Loucy (cell line): Measurements from ENCODE around the gene SEC14L1.
"Not testable (repeated sequence)": the region's sequence is repeated elsewhere in the genome, so short reads cannot be mapped to it uniquely, and the experiment has no call there.

ENCODE experiments used
- H2AFZ ChIP-seq: fragments of 200-600 bp; sonication (generic); 2 replicates; pipeline ENCODE4 v1.6.0; 2016; ENCODE audit warnings: antibody characterized with exemption, mild to moderate bottlenecking, low read length, moderate library complexity
- H3F3A ChIP-seq: fragments of 200-600 bp; 2 replicates; pipeline ENCODE4 v1.6.0; 2016; ENCODE audit warnings: antibody characterized with exemption, low read depth, mild to moderate bottlenecking
- H3K27me3 ChIP-seq: fragments of 200-600 bp; sonication (generic); 2 replicates; pipeline ENCODE4 v1.6.1; 2014; ENCODE audit warnings: low read length, mild to moderate bottlenecking; ENCODE audit not compliant: insufficient read depth, poor library complexity, severe bottlenecking
- H3K36me3 ChIP-seq: fragments of 200-600 bp; sonication (generic); 2 replicates; pipeline ENCODE4 v1.6.1; 2016; ENCODE audit warnings: low read length; ENCODE audit not compliant: insufficient read depth
- H3K4me1 ChIP-seq: fragments of 200-600 bp; sonication (generic); 2 replicates; pipeline ENCODE4 v1.5.1; 2014; ENCODE audit warnings: low read length, mild to moderate bottlenecking; ENCODE audit not compliant: insufficient read depth, poor library complexity, severe bottlenecking
- H3K4me2 ChIP-seq: fragments of 200-600 bp; sonication (generic); 2 replicates; pipeline ENCODE4 v1.6.0; 2014; ENCODE audit warnings: antibody characterized with exemption, low read length, low read depth, mild to moderate bottlenecking; ENCODE audit not compliant: poor library complexity, severe bottlenecking
- H3K4me3 ChIP-seq: fragments of 200-600 bp; sonication (generic); 2 replicates; pipeline ENCODE4 v1.5.1; 2014; ENCODE audit warnings: low read length, mild to moderate bottlenecking, mixed read lengths; ENCODE audit not compliant: poor library complexity, severe bottlenecking
- H3K79me2 ChIP-seq: fragments of 200-600 bp; sonication (generic); 2 replicates; pipeline ENCODE4 v1.6.1; 2014; ENCODE audit warnings: low read length; ENCODE audit not compliant: insufficient read depth
- H3K9ac ChIP-seq: fragments of 200-600 bp; sonication (generic); 2 replicates; pipeline ENCODE4 v1.6.0; 2014; ENCODE audit warnings: mild to moderate bottlenecking, low read depth, low read length, moderate library complexity; ENCODE audit not compliant: poor library complexity, severe bottlenecking
- H3K9me2 ChIP-seq: fragments of 200-600 bp; sonication (generic); replicated peaks from 2 replicates; pipeline ENCODE4 v1.6.1; 2016; ENCODE audit warnings: low read depth, low read length, mixed read lengths
- H3K9me3 ChIP-seq: fragments of 200-600 bp; sonication (generic); 2 replicates; pipeline ENCODE4 v1.6.1; 2014; ENCODE audit warnings: mild to moderate bottlenecking, antibody characterized with exemption, low read length, low read depth; ENCODE audit not compliant: insufficient read depth
- H4K20me1 ChIP-seq: fragments of 200-600 bp; sonication (generic); 2 replicates; pipeline ENCODE4 v1.6.0; 2014; ENCODE audit warnings: antibody characterized with exemption, low read length, mild to moderate bottlenecking; ENCODE audit not compliant: insufficient read depth, poor library complexity, severe bottlenecking
- EZH2phosphoT487 ChIP-seq: fragments of 200-600 bp; IDR thresholded peaks from 2 replicates; pipeline ENCODE4 v1.6.1; 2018; ENCODE audit warnings: antibody characterized with exemption, mild to moderate bottlenecking, moderate library complexity, borderline replicate concordance
- TF ChIP-seq, protein P1 (sequence below): fragments of 200-600 bp; sonication (generic); conservative IDR thresholded peaks from 2 replicates; pipeline ENCODE4 v1.5.1; 2014; ENCODE audit warnings: mild to moderate bottlenecking, antibody characterized with exemption, low read length

The SEC14L1 gene

DNA sequence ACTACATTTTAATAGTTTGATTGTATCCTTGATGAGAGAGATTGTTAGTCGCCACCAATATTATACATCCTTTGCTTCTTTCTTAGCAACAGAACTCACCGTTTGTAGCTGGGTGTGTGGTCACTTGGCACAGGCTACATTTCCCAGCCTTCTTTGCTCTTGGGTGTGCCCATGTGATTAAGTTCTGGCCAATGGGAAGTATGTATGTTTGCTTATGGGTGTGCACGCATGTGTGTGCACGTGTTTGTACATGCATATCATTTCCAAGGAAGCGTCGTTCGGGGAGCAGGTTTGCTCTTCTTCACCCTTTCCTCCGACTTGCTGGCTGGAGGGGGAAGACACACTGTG is 4.4 kb upstream of the SEC14L1 start:
- Histone ChIP-seq H3K4me2 (no peak overlapping the region), H3F3A (no peaks in the 10 kb centered on the region), H3K79me2 (peaks cover 2% of the 10 kb centered on the region), H3K27me3 (no peaks in the 10 kb centered on the region), H3K9ac (no peak overlapping the region), H3K36me3 (no peaks in the 10 kb centered on the region), H4K20me1 (no peaks in the 10 kb centered on the region), H3K4me3 (no peak overlapping the region), H2AFZ (no peak overlapping the region), H3K9me3 (peaks cover 9% of the 10 kb centered on the region), H3K4me1 (peaks cover 8% of the 10 kb centered on the region), H3K9me2 (no peaks in the 10 kb centered on the region)
- TF ChIP-seq, protein P1, sequence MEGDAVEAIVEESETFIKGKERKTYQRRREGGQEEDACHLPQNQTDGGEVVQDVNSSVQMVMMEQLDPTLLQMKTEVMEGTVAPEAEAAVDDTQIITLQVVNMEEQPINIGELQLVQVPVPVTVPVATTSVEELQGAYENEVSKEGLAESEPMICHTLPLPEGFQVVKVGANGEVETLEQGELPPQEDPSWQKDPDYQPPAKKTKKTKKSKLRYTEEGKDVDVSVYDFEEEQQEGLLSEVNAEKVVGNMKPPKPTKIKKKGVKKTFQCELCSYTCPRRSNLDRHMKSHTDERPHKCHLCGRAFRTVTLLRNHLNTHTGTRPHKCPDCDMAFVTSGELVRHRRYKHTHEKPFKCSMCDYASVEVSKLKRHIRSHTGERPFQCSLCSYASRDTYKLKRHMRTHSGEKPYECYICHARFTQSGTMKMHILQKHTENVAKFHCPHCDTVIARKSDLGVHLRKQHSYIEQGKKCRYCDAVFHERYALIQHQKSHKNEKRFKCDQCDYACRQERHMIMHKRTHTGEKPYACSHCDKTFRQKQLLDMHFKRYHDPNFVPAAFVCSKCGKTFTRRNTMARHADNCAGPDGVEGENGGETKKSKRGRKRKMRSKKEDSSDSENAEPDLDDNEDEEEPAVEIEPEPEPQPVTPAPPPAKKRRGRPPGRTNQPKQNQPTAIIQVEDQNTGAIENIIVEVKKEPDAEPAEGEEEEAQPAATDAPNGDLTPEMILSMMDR: no peak
- no peak for TF ChIP-seq EZH2phosphoT487

DNA sequence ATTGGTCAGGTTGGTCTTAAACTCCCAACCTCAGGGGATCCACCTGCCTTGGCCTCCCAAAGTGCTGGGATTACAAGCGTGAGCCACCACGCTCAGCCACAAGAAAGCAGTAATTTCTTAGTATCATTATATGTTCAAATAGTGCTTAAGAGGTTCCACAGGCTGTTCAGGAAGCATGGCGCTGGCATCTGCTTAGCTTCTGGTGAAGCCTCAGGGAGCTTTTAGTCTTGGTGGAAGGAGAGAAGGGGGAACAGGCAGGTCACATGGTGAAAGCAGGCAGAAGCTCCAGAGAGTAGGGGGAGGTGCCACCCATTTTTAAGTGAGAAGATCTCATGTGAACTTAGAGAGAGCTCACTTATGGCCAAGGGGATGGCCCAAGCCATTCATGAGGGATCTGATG is 3.7 kb upstream of the SEC14L1 start:
- TF ChIP-seq EZH2phosphoT487: no peak
- TF ChIP-seq, protein P1: no peak
- Histone ChIP-seq H3K9ac (no peak overlapping the region), H3K79me2 (peaks cover 9% of the 10 kb centered on the region), H3K4me2 (no peak overlapping the region), H3K4me1 (peaks cover 13% of the 10 kb centered on the region), H3K27me3 (no peaks in the 10 kb centered on the region), H3K36me3 (no peaks in the 10 kb centered on the region), H3K9me2 (no peaks in the 10 kb centered on the region), H3F3A (no peaks in the 10 kb centered on the region), H3K4me3 (no peak overlapping the region), H2AFZ (no peak overlapping the region), H4K20me1 (peaks cover 3% of the 10 kb centered on the region), H3K9me3 (peaks cover 9% of the 10 kb centered on the region)

DNA sequence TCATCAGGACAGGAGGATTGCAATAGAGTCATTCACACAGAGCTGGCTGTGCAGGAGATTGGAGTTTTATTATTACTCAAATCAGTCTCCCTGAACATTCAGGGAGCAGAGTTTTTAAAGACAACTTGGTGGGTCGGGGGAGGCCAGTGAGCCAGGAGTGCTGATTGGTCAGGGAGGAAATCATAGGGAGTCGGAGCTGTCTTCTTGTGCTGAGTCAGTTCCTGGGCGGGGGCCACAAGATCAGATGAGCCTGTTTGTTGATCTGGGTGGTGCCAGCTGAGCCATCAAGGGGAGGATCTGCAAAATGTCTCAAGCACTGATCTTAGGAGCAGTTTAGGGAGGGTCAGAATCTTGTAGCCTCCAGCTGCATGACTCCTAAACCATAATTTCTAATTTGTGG is 2.9 kb upstream of the SEC14L1 start:
- H2AFZ ChIP-seq, H4K20me1 ChIP-seq, H3K27me3 ChIP-seq, H3K36me3 ChIP-seq, H3F3A ChIP-seq, H3K9ac ChIP-seq, H3K4me3 ChIP-seq, H3K9me3 ChIP-seq, H3K9me2 ChIP-seq, H3K4me2 ChIP-seq: not testable (repeated sequence)
- H3K4me1 ChIP-seq: peaks cover 20% of the 10 kb centered on the region
- H3K79me2 ChIP-seq: peaks cover 17% of the 10 kb centered on the region

DNA sequence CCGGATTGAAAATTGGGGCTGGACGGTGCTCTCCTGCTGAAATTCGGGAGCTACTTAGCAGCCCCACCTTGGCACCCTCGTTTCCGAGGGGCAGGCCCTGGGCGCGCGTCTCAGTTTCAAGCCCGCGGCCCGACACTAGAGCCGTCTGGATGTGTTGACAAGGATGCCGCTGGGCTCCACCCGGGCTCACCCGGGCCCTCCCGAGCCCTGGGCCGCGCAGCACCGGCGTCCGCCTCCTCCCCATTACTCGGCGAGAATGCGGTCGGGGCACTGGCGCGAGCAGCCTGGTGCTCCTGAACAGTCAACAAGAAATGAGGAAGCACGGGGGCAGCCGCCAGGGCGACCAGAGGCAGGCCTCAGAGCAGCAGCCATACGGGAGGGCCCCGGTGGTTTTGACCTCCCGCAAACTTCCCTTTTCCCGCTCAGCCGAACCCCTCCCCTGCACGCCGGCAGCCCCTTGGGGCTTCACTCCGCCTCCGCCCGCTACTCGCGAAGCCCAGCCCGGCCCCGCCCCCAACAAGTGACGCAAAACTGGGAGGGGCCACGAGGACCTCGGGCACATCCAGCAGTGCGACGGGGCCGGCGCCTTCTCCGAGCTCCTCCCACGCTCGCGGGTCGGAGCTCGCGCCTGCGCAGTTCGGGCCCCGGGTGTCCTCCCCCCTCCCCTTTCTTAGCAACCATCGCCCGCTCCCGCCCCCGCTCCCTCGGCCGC is 447 bp upstream of the SEC14L1 start:
- Histone ChIP-seq H2AFZ (peak overlapping the region; percentile 57; the same call in 1 of the 2 replicates), H3K4me3 (peak overlapping the region; percentile 71), H3K4me1 (peaks cover 38% of the 10 kb centered on the region)

More for the DNA sequence above, 447 bp upstream of the SEC14L1 start:
- Histone ChIP-seq H3K9me3 (peaks cover 9% of the 10 kb centered on the region), H3K4me2 (peak overlapping the region; percentile 80), H3K36me3 (no peaks in the 10 kb centered on the region), H3K9ac (peak overlapping the region; percentile 84), H3K27me3 (no peaks in the 10 kb centered on the region), H3K9me2 (no peaks in the 10 kb centered on the region), H4K20me1 (peaks cover 15% of the 10 kb centered on the region), H3K79me2 (peaks cover 40% of the 10 kb centered on the region), H3F3A (no peaks in the 10 kb centered on the region)
- TF ChIP-seq EZH2phosphoT487: no peak
- TF ChIP-seq, protein P1: no peak
